ENCODE results near the gene GATC.

GATC gene

DNA sequence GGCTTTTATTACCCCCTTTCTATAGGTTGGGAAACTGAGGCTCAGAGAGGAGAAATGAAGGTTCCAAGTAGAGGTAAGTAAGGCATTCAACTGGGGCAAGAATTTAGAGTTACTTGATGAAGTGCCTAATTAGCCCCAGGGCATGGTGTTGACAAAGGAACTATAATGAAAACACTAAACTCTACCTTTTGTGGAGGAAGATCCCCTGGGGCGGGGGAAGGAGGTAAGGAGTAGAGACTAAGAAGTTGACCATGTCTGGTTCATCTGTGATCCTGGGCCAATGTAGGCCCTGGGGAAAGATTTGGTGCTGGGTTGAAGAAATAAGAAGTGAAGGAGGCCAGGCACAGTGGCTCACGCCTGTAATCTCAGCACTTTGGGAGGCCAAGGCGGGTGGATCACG, 24.5 kb upstream of the GATC start:
- H3K9ac ChIP-seq (ENCODE audit: low read depth, low read length): no peak overlapping the region
- H4K20me1 ChIP-seq (ENCODE audit: insufficient read depth, low read length): no peaks in the 10 kb centered on the region
- TF ChIP-seq CTCF (IDR thresholded peaks at IDR 0.05; ENCODE audit: borderline replicate concordance, extremely low read depth, low read length, poor library complexity, severe bottlenecking) (no peak), EZH2 (IDR thresholded peaks at IDR 0.05; ENCODE audit: borderline replicate concordance, low read depth, low read length, severe bottlenecking) (no peak)
- H3K27me3 ChIP-seq (ENCODE audit: insufficient read depth, low read length, poor library complexity): no peaks in the 10 kb centered on the region
- no peaks in the 10 kb centered on the region for H3K4me1 ChIP-seq (ENCODE audit: insufficient read depth, low read length)
- no peak for ATAC-seq (ENCODE audit: insufficient read depth, low read depth)
- no peak overlapping the region for H2AFZ ChIP-seq (ENCODE audit: low read depth, low read length)
- no peak overlapping the region for H3K4me2 ChIP-seq (ENCODE audit: insufficient read depth, low read length)
- H3K9me3 ChIP-seq (ENCODE audit: insufficient read depth, low read length, severe bottlenecking): no peaks in the 10 kb centered on the region
- H3K79me2 ChIP-seq (ENCODE audit: insufficient read depth, low read length): no peaks in the 10 kb centered on the region
- H3K36me3 ChIP-seq (ENCODE audit: insufficient read depth, low read length): no peaks in the 10 kb centered on the region
- H3K27ac ChIP-seq (ENCODE audit: low read length): no peak overlapping the region
- H3K4me3 ChIP-seq (ENCODE audit: low read depth in 1 of 2, low read length in 2 of 2): no peak overlapping the region
- no peak for DNase-seq

GRCh38 chr12:120422892-120423456, 23.3 kb upstream of the GATC start:
- DNase-seq (no peak), ATAC-seq (ENCODE audit: insufficient read depth, low read depth) (no peak)
- no peaks in the 10 kb centered on the region for H3K27me3 ChIP-seq (ENCODE audit: insufficient read depth, low read length, poor library complexity)
- no peaks in the 10 kb centered on the region for H4K20me1 ChIP-seq (ENCODE audit: insufficient read depth, low read length)
- H3K4me3 ChIP-seq (ENCODE audit: low read depth in 1 of 2, low read length in 2 of 2): no peak overlapping the region
- H3K9ac ChIP-seq (ENCODE audit: low read depth, low read length): no peak overlapping the region
- no peak overlapping the region for H3K27ac ChIP-seq (ENCODE audit: low read length)
- H3K4me1 ChIP-seq (ENCODE audit: insufficient read depth, low read length): no peaks in the 10 kb centered on the region
- no peaks in the 10 kb centered on the region for H3K9me3 ChIP-seq (ENCODE audit: insufficient read depth, low read length, severe bottlenecking)
- H3K4me2 ChIP-seq (ENCODE audit: insufficient read depth, low read length): no peak overlapping the region
- no peak overlapping the region for H2AFZ ChIP-seq (ENCODE audit: low read depth, low read length)
- no peaks in the 10 kb centered on the region for H3K36me3 ChIP-seq (ENCODE audit: insufficient read depth, low read length)
- H3K79me2 ChIP-seq (ENCODE audit: insufficient read depth, low read length): no peaks in the 10 kb centered on the region
- TF ChIP-seq EZH2 (IDR thresholded peaks at IDR 0.05; ENCODE audit: borderline replicate concordance, low read depth, low read length, severe bottlenecking) (no peak), CTCF (IDR thresholded peaks at IDR 0.05; ENCODE audit: borderline replicate concordance, extremely low read depth, low read length, poor library complexity, severe bottlenecking) (no peak)

GRCh38 chr12:120425797-120426196, 20.4 kb upstream of the GATC start:
- no peak overlapping the region for H3K4me3 ChIP-seq (ENCODE audit: low read depth in 1 of 2, low read length in 2 of 2)
- H3K27ac ChIP-seq (ENCODE audit: low read length): no peak overlapping the region
- DNase-seq (no peak), ATAC-seq (ENCODE audit: insufficient read depth, low read depth) (no peak)
- no peaks in the 10 kb centered on the region for H4K20me1 ChIP-seq (ENCODE audit: insufficient read depth, low read length)
- no peaks in the 10 kb centered on the region for H3K4me1 ChIP-seq (ENCODE audit: insufficient read depth, low read length)
- H2AFZ ChIP-seq (ENCODE audit: low read depth, low read length): no peak overlapping the region
- TF ChIP-seq CTCF (IDR thresholded peaks at IDR 0.05; ENCODE audit: borderline replicate concordance, extremely low read depth, low read length, poor library complexity, severe bottlenecking) (no peak), EZH2 (IDR thresholded peaks at IDR 0.05; ENCODE audit: borderline replicate concordance, low read depth, low read length, severe bottlenecking) (no peak)
- no peak overlapping the region for H3K9ac ChIP-seq (ENCODE audit: low read depth, low read length)
- no peaks in the 10 kb centered on the region for H3K36me3 ChIP-seq (ENCODE audit: insufficient read depth, low read length)
- no peaks in the 10 kb centered on the region for H3K27me3 ChIP-seq (ENCODE audit: insufficient read depth, low read length, poor library complexity)
- H3K4me2 ChIP-seq (ENCODE audit: insufficient read depth, low read length): no peak overlapping the region
- no peaks in the 10 kb centered on the region for H3K9me3 ChIP-seq (ENCODE audit: insufficient read depth, low read length, severe bottlenecking)
- no peaks in the 10 kb centered on the region for H3K79me2 ChIP-seq (ENCODE audit: insufficient read depth, low read length)

Data from DND-41 (cell line).